GM23338 (cell line): ENCODE data around the gene SOAT2. TPM values are rescaled to one million over a fixed set of nuclear protein-coding genes. Genes with fewer than 3 reads are reported as not detected.

ENCODE experiments used
- ATAC-seq: fragments of 200-7000 bp; cut with Tn5 transposase; 3 replicates; pipeline ENCODE4 v1.9.1; 2020
- DNase-seq: peaks from one replicate; pipeline ENCODE4 v3.0.0-alpha.2; 2015; ENCODE audit warnings: low spot score
- H2AFZ ChIP-seq: fragments of 200-600 bp; sonication (generic); 2 replicates; pipeline ENCODE4 v1.8.0; 2016; ENCODE audit warnings: antibody characterized with exemption, mild to moderate bottlenecking, moderate library complexity
- H3F3A ChIP-seq: fragments of 200-600 bp; sonication (generic); replicated peaks from 2 replicates; pipeline ENCODE4 v1.8.0; 2017; ENCODE audit warnings: antibody characterized with exemption, mixed run types, low read depth
- H3K27ac ChIP-seq: fragments of 200-600 bp; sonication (generic); 2 replicates; pipeline ENCODE4 v1.6.1; 2016; ENCODE audit warnings: low read depth
- H3K27me3 ChIP-seq: fragments of 200-600 bp; sonication (generic); 2 replicates; pipeline ENCODE4 v1.8.0; 2016; ENCODE audit warnings: mild to moderate bottlenecking, mixed run types, moderate library complexity; ENCODE audit not compliant: insufficient read depth
- H3K36me3 ChIP-seq: fragments of 200-600 bp; sonication (generic); 2 replicates; pipeline ENCODE4 v1.8.0; 2016; ENCODE audit warnings: mild to moderate bottlenecking; ENCODE audit not compliant: insufficient read depth
- H3K4me1 ChIP-seq: fragments of 200-600 bp; sonication (generic); 2 replicates; pipeline ENCODE4 v1.8.0; 2016; ENCODE audit warnings: mild to moderate bottlenecking, moderate library complexity; ENCODE audit not compliant: insufficient read depth
- H3K4me2 ChIP-seq: fragments of 200-600 bp; sonication (generic); 2 replicates; pipeline ENCODE4 v1.7.1; 2017; ENCODE audit warnings: mixed run types
- H3K4me3 ChIP-seq: fragments of 200-600 bp; sonication (generic); 2 replicates; pipeline ENCODE4 v1.6.1; 2016; ENCODE audit warnings: mixed run types
- H3K79me2 ChIP-seq: fragments of 200-600 bp; sonication (generic); replicated peaks from 2 replicates; pipeline ENCODE4 v1.8.0; 2017; ENCODE audit warnings: mild to moderate bottlenecking; ENCODE audit not compliant: insufficient read depth
- H3K9me2 ChIP-seq: fragments of 200-600 bp; sonication (generic); 2 replicates; pipeline ENCODE4 v1.8.0; 2017; ENCODE audit not compliant: insufficient read depth
- H4K20me1 ChIP-seq: fragments of 200-600 bp; sonication (generic); replicated peaks from 2 replicates; pipeline ENCODE4 v1.8.0; 2017; ENCODE audit warnings: mild to moderate bottlenecking; ENCODE audit not compliant: insufficient read depth
- H3K27ac Mint-ChIP-seq: 2 replicates; pipeline ENCODE4 v1.8.0; 2020; ENCODE audit warnings: inconsistent platforms, mild to moderate bottlenecking, moderate library complexity, mixed read lengths
- H3K27me3 Mint-ChIP-seq: 3 replicates; pipeline ENCODE4 v1.8.0; 2022; ENCODE audit warnings: low read depth, mild to moderate bottlenecking, moderate library complexity, mixed read lengths, inconsistent platforms; ENCODE audit not compliant: insufficient read depth, poor library complexity
- H3K36me3 Mint-ChIP-seq: 3 replicates; pipeline ENCODE4 v1.8.0; 2021; ENCODE audit warnings: low read depth, mild to moderate bottlenecking, inconsistent platforms, moderate library complexity, mixed read lengths
- H3K4me1 Mint-ChIP-seq: 3 replicates; pipeline ENCODE4 v1.8.0; 2020; ENCODE audit warnings: mild to moderate bottlenecking, inconsistent platforms, mixed read lengths
- H3K4me3 Mint-ChIP-seq: 3 replicates; pipeline ENCODE4 v1.8.0; 2021; ENCODE audit warnings: moderate library complexity, mild to moderate bottlenecking, inconsistent platforms, mixed read lengths
- H3K9me3 Mint-ChIP-seq: 3 replicates; pipeline ENCODE4 v1.8.0; 2020; ENCODE audit warnings: moderate library complexity, mild to moderate bottlenecking, inconsistent platforms, mixed read lengths
- CREB1 ChIP-seq: fragments of 250-450 bp; sonication (Bioruptor Pico); IDR thresholded peaks from 2 replicates; pipeline ENCODE4 v1.5.0; 2020; ENCODE audit warnings: low read depth, mild to moderate bottlenecking, moderate library complexity
- CTCF ChIP-seq, 2 experiments: fragments of 200-600 bp in 1 of 2; sonication (generic) in 1 of 2; conservative IDR thresholded peaks; 2 replicates each; pipeline versions ENCODE4 v1.5.1 to v1.6.1; 2016 to 2017; ENCODE audit warnings: antibody characterized with exemption in 2 of 2, low read depth in 2 of 2, mild to moderate bottlenecking in 2 of 2, moderate library complexity in 1 of 2
- ETS1 ChIP-seq: IDR thresholded peaks from 2 replicates; pipeline ENCODE4 v1.6.1; 2016; ENCODE audit warnings: antibody characterized with exemption
- EZH2phosphoT487 ChIP-seq: fragments of 200-600 bp; sonication (generic); IDR thresholded peaks from one replicate; pipeline ENCODE4 v1.8.1; 2018; ENCODE audit warnings: antibody characterized with exemption; ENCODE audit not compliant: unreplicated experiment
- JUNB ChIP-seq: IDR thresholded peaks from one replicate; pipeline ENCODE4 v1.6.1; 2016; ENCODE audit warnings: antibody characterized with exemption; ENCODE audit not compliant: unreplicated experiment
- NANOG ChIP-seq: IDR thresholded peaks from 2 replicates; pipeline ENCODE4 v1.6.1; 2016; ENCODE audit warnings: antibody characterized with exemption, borderline replicate concordance
- POLR2AphosphoS5 ChIP-seq: IDR thresholded peaks from 2 replicates; pipeline ENCODE4 v1.6.1; 2016; ENCODE audit warnings: antibody characterized with exemption, low read depth
- REST ChIP-seq: IDR thresholded peaks from one replicate; pipeline ENCODE4 v1.6.1; 2018; ENCODE audit warnings: antibody characterized with exemption; ENCODE audit not compliant: unreplicated experiment
- ZNF114 ChIP-seq: fragments of 250-450 bp; sonication (Bioruptor Pico); IDR thresholded peaks from 2 replicates; pipeline ENCODE4 v1.5.0; 2020; ENCODE audit warnings: mild to moderate bottlenecking, moderate library complexity
- ZNF331 ChIP-seq: fragments of 250-450 bp; sonication (Bioruptor Pico); IDR thresholded peaks from 2 replicates; pipeline ENCODE4 v1.5.0; 2020; ENCODE audit warnings: low read depth, mild to moderate bottlenecking, moderate library complexity
- ZNF462 ChIP-seq: fragments of 250-450 bp; sonication (Bioruptor Pico); IDR thresholded peaks from 2 replicates; pipeline ENCODE4 v1.5.0; 2020; ENCODE audit warnings: mild to moderate bottlenecking, moderate library complexity
- polyA plus RNA-seq: library from polyadenylated mRNA; unstranded; fragments of >200 nt; fragmentation: Nextera tagmentation; extraction: Ambion mirVana; gene quantifications from 2 replicates; pipeline ENCODE4 v1.2.1, GENCODE V29; 2016
- total RNA-seq: library from RNA; depleted of rRNA; stranded (reverse); fragments of >200 nt; shearing (Covaris generic); gene quantifications from 2 replicates; pipeline ENCODE4 v1.2.3, GENCODE V29; 2014

SOAT2 gene
- total and polyA plus RNA-seq, 2 experiments from 2014 or later, result not detected

GRCh38 chr12:53074999-53075370, 28.3 kb upstream of the SOAT2 start (continued):
- TF ChIP-seq ZNF462 (CRISPR knock-in tag) (no peak), EZH2phosphoT487 (no peak), JUNB (no peak), REST (no peak), NANOG (no peak)

GRCh38 chr12:53076461-53076860, 26.8 kb upstream of the SOAT2 start:
- Histone ChIP-seq H3K4me1 (peaks cover 17% of the 10 kb centered on the region), H4K20me1 (no peaks in the 10 kb centered on the region), H3F3A (peaks cover 16% of the 10 kb centered on the region; the same call in 1 of the 2 replicates)
- TF ChIP-seq ETS1 (no peak), EZH2phosphoT487 (no peak), CTCF (conservative IDR thresholded peaks at IDR 0.05; ENCODE audit: low read depth in 2 of 2) (no peak), ZNF114 (CRISPR knock-in tag) (no peak), CREB1 (no peak), ZNF331 (CRISPR knock-in tag) (no peak), POLR2AphosphoS5 (no peak), NANOG (no peak)

More at GRCh38 chr12:53076461-53076860, 26.8 kb upstream of the SOAT2 start:
- Histone ChIP-seq H3K36me3 (no peaks in the 10 kb centered on the region), H3K4me2 (no peak overlapping the region), H3K79me2 (no peaks in the 10 kb centered on the region), H3K4me3 (no peak overlapping the region), H3K27ac (no peak overlapping the region), H3K27me3 (peaks cover 15% of the 10 kb centered on the region), H3K9me2 (no peaks in the 10 kb centered on the region), H2AFZ (no peak overlapping the region)
- Mint-ChIP-seq H3K27ac (no peak overlapping the region), H3K9me3 (no peaks in the 10 kb centered on the region), H3K27me3 (peaks cover 17% of the 10 kb centered on the region), H3K4me3 (no peak overlapping the region), H3K36me3 (peaks cover 11% of the 10 kb centered on the region), H3K4me1 (peaks cover 24% of the 10 kb centered on the region)
- ATAC-seq (no peak), DNase-seq (no peak)
